ENCODE data around the gene RAI14.

DNA sequence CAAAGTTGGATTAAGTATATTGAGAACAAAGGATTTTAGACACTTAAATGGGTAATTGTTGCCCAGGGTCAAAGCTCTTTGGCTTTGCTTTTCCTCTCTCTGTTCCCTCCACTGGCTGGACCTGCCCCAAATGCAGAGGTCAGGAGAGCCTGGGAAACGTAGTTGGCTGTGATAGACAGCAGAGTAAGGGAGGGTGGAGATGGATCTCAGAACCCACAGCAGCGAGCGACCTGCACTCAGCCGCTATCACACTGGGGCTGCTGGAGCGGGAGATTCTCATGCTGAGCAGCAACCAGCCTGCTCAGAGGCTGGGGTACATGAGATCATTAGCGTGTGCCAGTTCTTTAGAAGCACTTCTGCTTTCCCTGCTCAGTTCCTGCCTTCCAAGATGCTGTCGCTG, 111.1 kb downstream of the RAI14 start:
- TF ChIP-seq, protein P1, sequence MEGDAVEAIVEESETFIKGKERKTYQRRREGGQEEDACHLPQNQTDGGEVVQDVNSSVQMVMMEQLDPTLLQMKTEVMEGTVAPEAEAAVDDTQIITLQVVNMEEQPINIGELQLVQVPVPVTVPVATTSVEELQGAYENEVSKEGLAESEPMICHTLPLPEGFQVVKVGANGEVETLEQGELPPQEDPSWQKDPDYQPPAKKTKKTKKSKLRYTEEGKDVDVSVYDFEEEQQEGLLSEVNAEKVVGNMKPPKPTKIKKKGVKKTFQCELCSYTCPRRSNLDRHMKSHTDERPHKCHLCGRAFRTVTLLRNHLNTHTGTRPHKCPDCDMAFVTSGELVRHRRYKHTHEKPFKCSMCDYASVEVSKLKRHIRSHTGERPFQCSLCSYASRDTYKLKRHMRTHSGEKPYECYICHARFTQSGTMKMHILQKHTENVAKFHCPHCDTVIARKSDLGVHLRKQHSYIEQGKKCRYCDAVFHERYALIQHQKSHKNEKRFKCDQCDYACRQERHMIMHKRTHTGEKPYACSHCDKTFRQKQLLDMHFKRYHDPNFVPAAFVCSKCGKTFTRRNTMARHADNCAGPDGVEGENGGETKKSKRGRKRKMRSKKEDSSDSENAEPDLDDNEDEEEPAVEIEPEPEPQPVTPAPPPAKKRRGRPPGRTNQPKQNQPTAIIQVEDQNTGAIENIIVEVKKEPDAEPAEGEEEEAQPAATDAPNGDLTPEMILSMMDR (IDR thresholded peaks at IDR 0.05) = no peak
- no peak for TF ChIP-seq POLR2A (IDR thresholded peaks at IDR 0.05)
- no peak for TF ChIP-seq POLR2AphosphoS5 (IDR thresholded peaks at IDR 0.05)
